Tibial artery (tissue), 4 donors: ENCODE results near the gene MGLL.
A peak's percentile ranks its signal among the peaks of the same experiment; 100 is the strongest.

Experiments
- DNase-seq, 2 donors: peaks; one replicate each; pipeline ENCODE4 v3.0.0-alpha.2; 2019
- H3K27ac ChIP-seq, 2 donors: fragments of 200-600 bp; sonication (generic) in 1 of 2; 1 replicate in 1 of 2; 2 replicates in 1 of 2; pipeline ENCODE4 v1.5.1; 2018 to 2019; ENCODE audit warnings: mild to moderate bottlenecking in 1 of 2
- H3K27me3 ChIP-seq, 2 donors: fragments of 200-600 bp; sonication (generic) in 1 of 2; one replicate each; pipeline versions ENCODE4 v1.5.1 to v1.6.0; 2016 to 2019
- H3K36me3 ChIP-seq, 3 donors: fragments of 200-600 bp; sonication (generic) in 2 of 3; one replicate each; pipeline ENCODE4 v1.5.1; 2016 to 2019; ENCODE audit warnings: mild to moderate bottlenecking in 2 of 3
- H3K4me1 ChIP-seq, 4 donors: fragments of 200-600 bp; sonication (generic) in 2 of 4; 1 replicate in 3 of 4; 2 replicates in 1 of 4; pipeline ENCODE4 v1.5.1; 2016 to 2019
- H3K4me3 ChIP-seq, 2 donors: fragments of 200-600 bp; sonication (generic) in 1 of 2; 1 replicate in 1 of 2; 2 replicates in 1 of 2; pipeline ENCODE4 v1.5.1; 2018 to 2019; ENCODE audit warnings: mild to moderate bottlenecking in 2 of 2
- H3K9me3 ChIP-seq, 3 donors: fragments of 200-600 bp; sonication (generic) in 1 of 3; one replicate each; pipeline ENCODE4 v1.5.1; 2016 to 2019
- intact Hi-C: fragments of 100-400 bp; cut with DNase I; formaldehyde crosslinking; loops from one replicate; pipeline ENCODE4 v1.15.0; 2023; ENCODE audit warnings: low total_unique reads
- TF ChIP-seq, protein P1 (sequence below), 2 experiments: fragments of 200-600 bp in 1 of 2; fragments of 450-650 bp in 1 of 2; IDR thresholded peaks; one replicate each; pipeline ENCODE4 v1.5.1; 2017 to 2019; ENCODE audit warnings: antibody characterized with exemption in 2 of 2, mild to moderate bottlenecking in 1 of 2, moderate library complexity in 1 of 2

MGLL gene

DNA sequence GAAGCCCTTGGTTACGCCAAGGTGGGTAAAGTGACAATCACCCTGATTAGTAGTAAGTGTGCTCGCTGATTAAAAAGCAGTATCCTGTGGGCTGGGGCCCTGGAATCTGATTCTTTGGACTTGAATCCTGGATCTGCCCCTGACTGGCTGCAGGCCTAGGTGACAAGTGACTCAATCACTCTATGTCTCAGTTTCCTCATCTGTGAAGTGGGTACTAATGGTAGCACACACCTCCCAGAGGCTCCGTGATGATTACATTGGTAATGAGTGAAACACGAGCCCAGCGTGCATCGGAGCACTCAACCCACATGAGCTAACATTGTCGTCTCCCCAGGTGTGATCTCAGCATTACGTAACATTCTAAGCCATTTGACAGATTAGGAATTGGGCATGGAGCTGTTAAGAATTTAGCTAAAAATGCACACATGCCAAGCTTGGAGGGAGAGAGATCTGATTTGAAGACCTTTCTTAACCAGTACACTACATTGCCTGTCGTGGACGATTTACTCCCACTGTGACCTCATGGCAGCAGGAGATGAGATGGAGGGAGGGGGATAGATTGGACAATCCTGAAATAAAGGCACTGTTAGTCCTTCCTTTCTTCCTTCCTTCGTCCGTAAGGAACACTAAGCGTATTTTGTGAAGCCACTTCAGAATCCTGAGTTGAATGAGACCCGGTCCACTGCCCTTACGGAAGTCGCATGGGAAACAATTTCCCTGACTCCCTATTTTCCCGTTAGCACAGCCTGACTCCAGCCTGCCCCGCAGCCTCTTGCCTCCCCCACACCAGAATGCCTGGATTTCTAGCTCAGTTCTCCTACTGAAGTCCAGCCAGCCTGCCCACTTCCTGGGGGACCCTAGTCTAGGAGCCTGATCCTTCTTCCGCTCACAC is 32.1 kb downstream of the MGLL start:
- Histone ChIP-seq H3K4me3 (no peak overlapping the region), H3K27me3 (no peaks in the 10 kb centered on the region), H3K36me3 (no peaks in the 10 kb centered on the region), H3K9me3 (no peaks in the 10 kb centered on the region), H3K4me1 (peaks cover 0 to 88% (median 63%) of the 10 kb centered on the region in 4 donors), H3K27ac (peak overlapping the region; percentile 79 to 82)
- intact Hi-C loops, result no loop called here
- no peak for DNase-seq
- TF ChIP-seq, protein P1, sequence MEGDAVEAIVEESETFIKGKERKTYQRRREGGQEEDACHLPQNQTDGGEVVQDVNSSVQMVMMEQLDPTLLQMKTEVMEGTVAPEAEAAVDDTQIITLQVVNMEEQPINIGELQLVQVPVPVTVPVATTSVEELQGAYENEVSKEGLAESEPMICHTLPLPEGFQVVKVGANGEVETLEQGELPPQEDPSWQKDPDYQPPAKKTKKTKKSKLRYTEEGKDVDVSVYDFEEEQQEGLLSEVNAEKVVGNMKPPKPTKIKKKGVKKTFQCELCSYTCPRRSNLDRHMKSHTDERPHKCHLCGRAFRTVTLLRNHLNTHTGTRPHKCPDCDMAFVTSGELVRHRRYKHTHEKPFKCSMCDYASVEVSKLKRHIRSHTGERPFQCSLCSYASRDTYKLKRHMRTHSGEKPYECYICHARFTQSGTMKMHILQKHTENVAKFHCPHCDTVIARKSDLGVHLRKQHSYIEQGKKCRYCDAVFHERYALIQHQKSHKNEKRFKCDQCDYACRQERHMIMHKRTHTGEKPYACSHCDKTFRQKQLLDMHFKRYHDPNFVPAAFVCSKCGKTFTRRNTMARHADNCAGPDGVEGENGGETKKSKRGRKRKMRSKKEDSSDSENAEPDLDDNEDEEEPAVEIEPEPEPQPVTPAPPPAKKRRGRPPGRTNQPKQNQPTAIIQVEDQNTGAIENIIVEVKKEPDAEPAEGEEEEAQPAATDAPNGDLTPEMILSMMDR (IDR thresholded peaks at IDR 0.05), result no peak

GRCh38 chr3:127789051-127789450 is 33.3 kb downstream of the MGLL start:
- intact Hi-C loops, result no loop called here
- H3K27me3 ChIP-seq, result no peaks in the 10 kb centered on the region
- H3K9me3 ChIP-seq, result no peaks in the 10 kb centered on the region
- H3K4me3 ChIP-seq, result no peak overlapping the region
- TF ChIP-seq, protein P1 (IDR thresholded peaks at IDR 0.05), result no peak
- H3K27ac ChIP-seq, result peak overlapping the region; percentile 79 to 82
- DNase-seq, result no peak
- peaks cover 0 to 89% (median 65%) of the 10 kb centered on the region in 4 donors for H3K4me1 ChIP-seq
- no peaks in the 10 kb centered on the region for H3K36me3 ChIP-seq

DNA sequence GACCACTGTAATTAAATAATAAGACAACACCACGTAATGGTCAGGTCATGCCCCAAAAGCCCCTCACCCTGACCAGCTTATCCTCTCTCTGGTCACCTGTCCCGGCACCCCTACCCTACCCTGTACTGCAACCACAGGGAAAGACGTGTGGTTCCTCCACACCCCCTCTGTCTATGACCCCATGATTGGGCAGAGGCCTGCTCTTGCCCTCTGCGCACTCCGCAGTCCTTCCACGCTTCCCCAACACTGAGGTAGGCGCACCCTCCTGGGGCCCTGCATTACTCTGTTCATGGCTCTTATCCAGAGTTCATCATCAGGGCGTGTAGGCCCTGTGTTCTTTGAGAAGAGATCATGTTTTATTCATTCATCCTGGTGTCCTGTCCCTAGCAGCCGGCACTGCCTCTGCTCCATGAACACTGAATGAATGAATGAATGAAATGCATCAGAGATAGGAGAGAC is 33.8 kb downstream of the MGLL start:
- DNase-seq, result no peak
- H3K27ac ChIP-seq, result peak overlapping the region; percentile 79 to 82
- no peak overlapping the region for H3K4me3 ChIP-seq
- peaks cover 0 to 83% (median 63%) of the 10 kb centered on the region in 4 donors for H3K4me1 ChIP-seq
- H3K36me3 ChIP-seq, result no peaks in the 10 kb centered on the region
- TF ChIP-seq, protein P1 (IDR thresholded peaks at IDR 0.05), result no peak
- intact Hi-C loops, result no loop called here
- no peaks in the 10 kb centered on the region for H3K9me3 ChIP-seq
- no peaks in the 10 kb centered on the region for H3K27me3 ChIP-seq

DNA sequence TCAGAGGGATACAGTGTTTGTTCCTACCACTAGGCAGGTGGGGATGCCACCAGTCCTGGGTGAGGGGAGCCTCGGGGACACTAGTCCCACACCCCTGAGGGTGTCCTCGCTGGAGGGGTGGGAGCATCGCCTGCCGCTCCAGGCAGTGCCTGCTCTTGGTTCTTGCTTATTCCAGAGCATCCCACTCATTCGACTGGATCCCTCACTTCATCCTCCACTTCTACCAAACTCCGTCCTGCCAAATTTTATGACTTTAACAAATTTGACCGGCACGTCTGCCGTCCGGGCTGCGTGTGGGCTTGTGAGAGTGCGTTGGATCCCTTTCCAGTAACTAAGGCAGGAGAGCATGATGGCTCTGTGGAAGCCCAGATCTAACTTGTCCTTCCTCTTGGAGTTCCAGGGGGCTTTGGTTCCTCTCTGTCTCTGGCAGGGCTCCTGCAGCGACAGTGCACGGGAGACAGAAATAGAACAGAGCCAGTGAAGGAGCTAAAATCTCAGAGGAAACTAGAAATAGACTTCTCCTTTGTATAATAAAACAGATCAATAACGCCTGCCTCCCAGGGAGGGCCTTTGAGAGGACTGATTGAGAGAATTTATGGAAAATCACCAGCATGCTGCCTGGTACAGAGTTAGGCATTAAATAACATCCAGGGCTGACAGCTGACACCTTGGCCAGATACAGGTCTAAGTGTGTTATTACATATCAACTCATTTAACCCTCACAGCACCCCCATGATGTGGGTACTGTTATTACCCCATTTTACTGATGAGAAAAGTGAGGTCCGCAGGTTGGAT is 34.5 kb downstream of the MGLL start:
- H3K9me3 ChIP-seq, result no peaks in the 10 kb centered on the region
- DNase-seq, result no peak
- H3K36me3 ChIP-seq, result no peaks in the 10 kb centered on the region
- TF ChIP-seq, protein P1 (IDR thresholded peaks at IDR 0.05), result no peak
- H3K27me3 ChIP-seq, result no peaks in the 10 kb centered on the region
- H3K4me1 ChIP-seq, result peaks cover 0 to 76% (median 56%) of the 10 kb centered on the region in 4 donors
- H3K4me3 ChIP-seq, result peak overlapping the region; percentile 0 to 27
- H3K27ac ChIP-seq, result peak overlapping the region; percentile 79 to 82
- intact Hi-C loops, result no loop called here

DNA sequence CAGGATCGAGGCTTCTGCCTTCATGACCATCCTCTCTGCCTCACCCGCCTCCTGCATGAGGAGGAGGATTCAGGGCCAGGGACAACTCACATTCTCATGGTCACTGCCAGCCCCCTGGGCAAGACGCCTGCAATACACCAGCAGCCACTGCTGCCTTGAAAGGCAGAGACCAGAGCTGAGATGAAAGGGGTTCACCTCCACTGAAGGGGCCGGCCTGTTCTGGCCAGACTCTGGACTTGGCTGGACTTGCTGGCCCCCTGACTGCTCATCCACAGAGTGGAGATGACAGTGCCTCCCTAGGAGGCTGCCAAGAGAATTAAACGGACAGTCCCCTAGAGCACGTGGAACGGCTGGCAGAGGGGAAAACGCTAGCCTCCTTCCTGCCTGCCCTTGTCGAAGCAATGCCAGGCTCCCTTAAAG is 35.2 kb downstream of the MGLL start:
- H3K27me3 ChIP-seq, result no peaks in the 10 kb centered on the region
- no peaks in the 10 kb centered on the region for H3K36me3 ChIP-seq
- TF ChIP-seq, protein P1 (IDR thresholded peaks at IDR 0.05), result no peak
- DNase-seq, result peak; percentile 70 to 78
- peaks cover 0 to 76% (median 56%) of the 10 kb centered on the region in 4 donors for H3K4me1 ChIP-seq
- H3K27ac ChIP-seq, result peak overlapping the region; percentile 79 to 82
- intact Hi-C loops, result no loop called here
- peak overlapping the region in 1 of 2 donors; percentile 27 for H3K4me3 ChIP-seq
- H3K9me3 ChIP-seq, result no peaks in the 10 kb centered on the region
